CD4-positive, alpha-beta T cell treated with Interleukin-6 for 4 hours (primary cell): Measurements from ENCODE around the gene NCAPD3.
"Not testable (repeated sequence)": the region's sequence is repeated elsewhere in the genome, so short reads cannot be mapped to it uniquely, and the experiment has no call there.

ENCODE experiments used
- DNase-seq: peaks from one replicate; pipeline ENCODE4 v3.0.0-alpha.2; 2020; ENCODE audit warnings: mixed read lengths

Gene NCAPD3

DNA sequence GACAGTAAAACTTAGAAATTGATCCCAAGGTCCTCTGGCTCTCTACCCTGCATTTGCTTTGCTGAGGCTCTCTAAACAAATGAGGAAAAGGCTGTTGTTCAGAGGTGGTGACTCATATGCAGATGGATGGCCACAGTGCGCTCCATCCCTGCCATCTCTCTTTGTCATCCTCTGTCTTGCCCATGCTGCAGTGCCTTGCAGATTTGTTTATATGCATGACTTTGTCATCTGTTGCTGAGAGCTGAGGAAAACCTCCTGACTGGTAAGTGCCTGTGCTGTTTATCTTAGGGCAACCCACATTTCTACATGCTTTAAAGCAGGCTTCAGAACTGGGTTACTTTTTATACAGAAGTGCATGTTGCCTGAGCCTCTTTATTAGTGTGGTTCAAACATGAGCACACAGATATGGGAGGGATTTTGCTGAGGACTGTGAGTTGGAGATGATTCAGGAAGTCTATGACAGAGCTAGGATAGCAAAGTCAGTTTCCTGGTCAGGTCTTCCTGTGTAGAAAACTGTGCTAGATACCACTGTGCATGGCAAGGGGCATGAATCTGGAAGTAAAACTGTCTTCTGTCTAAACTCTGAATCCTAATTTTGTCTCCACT is 97.4 kb downstream of the NCAPD3 start:
- no peak for DNase-seq

DNA sequence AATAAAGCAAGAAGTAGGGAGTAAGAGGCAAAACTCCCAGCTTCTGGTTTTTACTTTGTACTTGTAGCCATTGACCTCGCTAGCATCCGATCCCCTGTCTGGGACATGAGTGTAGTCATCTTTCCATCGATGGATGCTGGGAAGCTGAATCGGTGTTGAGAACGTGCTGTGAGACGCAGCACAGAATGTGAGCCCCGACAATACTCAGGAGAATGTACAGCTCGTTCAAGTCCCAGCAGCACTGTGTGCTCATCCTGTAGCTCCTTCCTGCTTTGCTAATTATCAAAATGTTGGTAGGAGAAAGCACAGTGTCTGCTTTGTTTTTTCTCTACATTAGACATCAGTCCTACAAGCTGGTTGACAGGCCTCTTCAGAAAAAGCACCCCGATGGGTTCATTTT is 98.3 kb downstream of the NCAPD3 start:
- no peak for DNase-seq

DNA sequence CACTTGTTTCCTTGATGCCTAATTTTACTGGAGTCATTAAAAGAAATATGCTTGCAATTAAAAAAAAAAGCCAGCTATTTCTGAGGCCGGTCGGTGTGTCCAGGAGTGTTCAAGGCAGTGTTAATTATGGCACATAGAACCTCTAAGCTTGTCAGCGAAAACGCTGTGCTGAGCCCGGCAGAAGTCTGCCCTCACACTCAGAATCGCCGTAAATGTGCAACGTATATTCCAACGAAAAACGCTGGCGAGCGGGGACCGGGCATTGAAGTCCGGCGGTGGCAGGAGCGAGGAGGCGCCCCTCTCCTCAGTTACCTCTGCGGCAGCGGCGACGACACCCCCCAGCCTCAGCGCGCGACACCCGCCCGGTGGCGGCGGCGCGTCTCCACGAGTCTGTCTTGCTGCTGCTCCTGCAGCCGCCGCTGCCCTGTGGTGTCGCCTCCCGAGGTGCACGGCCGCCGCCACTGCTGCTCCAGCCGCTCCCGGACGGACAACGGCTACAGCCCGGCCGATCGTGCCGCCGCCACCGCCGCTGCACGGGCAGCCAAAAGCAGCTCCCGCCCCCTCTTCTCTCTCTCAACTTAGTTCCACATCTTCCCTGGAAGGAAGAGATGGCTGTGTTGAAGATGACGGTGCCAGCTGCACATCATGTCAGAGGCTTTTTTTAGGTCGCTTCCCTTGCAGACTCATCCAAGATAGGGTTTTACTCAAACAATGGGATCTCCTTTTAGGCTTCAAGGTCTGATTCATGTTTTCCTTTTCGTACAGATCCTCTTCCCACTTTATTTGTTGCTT is 98.9 kb downstream of the NCAPD3 start:
- no peak for DNase-seq

DNA sequence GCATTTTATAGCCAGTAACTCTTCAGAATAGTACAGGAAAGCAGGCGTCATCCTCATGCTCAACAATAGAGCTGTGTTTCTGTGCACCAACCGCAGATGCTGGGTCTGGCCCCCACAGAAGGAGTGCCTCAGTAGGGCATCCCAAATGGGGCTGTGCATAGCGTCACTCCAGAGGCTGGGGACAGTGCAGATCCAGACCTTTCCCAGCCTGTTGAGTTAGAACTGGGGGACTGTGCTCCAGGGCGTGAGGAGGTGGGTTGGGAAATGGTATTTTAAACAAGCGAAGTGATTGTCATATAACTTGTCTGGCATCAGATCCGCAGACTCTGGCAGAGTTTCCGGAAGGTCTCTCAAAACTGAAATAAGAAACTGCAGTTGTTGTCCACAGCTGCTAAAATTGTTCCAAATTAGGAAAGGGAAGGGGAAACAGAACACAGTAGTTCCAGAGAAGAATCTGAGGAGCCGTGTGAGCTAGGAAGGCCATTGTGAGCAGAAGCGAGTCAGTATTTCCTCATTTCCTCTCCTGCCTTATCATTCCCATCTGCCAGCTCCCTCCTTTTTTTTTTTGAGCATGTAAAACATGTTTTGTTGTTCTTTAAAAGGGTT is 102.7 kb downstream of the NCAPD3 start:
- DNase-seq: no peak

DNA sequence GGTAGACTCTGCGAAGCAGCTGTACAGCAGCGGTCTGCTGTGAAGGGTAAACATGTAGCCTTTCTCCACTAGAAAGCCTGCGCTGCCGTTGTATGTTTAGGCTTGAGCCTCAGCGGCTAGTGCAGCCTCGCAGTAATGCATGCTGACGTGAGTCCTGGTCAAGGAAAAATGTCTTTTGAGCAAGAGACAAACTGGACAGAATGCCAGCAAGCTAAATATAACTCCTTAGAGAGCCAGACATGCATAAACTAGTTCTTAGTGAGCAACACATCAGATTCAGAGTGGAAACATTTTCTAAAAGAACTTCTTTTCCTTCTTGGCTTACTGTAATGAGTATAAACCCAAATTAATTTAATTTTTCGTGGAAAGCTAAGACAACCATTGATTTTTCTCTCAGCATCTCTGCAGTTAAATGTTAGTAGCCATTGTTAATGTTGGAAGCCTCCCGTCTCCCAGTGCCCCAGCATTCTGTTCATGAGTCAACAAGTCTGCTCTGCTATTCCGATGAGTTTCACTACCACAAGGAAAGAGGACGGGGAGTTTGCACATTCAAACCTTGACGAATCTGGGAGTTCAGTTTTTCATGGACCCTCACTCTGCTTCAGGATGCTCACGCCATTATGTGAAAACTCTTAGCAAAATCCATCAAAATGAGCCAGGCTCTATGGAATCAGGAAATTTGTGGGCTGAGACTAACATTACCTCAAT is 103.5 kb downstream of the NCAPD3 start:
- no peak for DNase-seq

DNA sequence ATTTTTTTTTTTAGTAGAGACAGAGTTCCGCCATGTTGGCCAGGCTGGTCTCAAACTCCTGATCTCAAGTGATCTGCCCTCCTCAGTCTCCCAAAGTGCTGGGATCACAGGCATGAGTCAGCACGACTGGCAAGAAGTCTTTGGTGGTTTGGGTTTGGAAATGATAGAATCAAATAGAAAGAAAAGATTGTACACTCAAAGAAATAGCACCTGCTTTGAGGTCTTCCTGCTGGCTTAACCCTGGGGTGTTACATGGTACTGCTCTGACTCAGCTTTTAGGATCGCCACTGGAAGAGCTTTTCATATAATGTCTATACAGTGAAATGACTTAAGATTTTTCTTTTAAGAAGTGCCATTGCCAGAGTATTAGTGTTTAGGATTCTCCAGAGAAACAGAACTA is 104.7 kb downstream of the NCAPD3 start:
- DNase-seq: no peak

DNA sequence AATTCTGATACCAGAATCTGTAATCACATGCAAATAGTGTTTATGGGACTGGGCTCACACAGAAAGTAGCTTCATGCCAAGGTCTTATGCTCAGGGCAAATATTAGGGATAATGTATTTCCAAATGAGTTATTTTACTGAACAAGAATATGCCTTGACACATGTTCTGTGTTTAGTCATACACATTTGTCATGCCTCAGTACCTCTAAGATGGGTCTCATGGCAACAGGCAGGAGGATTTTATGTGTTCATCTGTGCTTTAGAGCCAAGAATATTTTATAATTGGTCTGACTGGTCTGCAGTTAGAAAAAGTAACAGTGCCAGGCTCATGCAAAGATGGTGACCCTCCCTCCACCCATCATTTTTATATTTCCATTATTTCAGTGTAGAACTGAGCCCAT is 105.8 kb downstream of the NCAPD3 start:
- DNase-seq: no peak

DNA sequence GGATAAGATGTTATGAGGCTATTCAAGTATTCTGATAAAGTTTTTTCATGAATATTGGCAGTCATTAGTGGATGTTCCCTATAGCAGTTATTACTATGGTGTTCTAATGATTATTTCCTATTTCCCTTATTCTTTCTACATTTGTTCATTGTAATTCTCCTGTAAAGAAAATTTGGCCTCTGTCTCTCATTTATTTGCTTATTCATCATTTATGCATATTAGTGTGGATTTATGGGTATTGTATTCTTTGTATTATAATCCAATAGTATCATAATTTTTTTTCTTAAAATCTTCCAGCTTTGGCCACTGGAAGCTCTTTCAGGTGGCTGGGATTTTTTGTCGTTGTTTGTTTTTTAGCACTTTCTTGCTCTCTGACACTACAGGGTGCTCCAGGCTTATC is 107.6 kb downstream of the NCAPD3 start:
- DNase-seq: no peak

DNA sequence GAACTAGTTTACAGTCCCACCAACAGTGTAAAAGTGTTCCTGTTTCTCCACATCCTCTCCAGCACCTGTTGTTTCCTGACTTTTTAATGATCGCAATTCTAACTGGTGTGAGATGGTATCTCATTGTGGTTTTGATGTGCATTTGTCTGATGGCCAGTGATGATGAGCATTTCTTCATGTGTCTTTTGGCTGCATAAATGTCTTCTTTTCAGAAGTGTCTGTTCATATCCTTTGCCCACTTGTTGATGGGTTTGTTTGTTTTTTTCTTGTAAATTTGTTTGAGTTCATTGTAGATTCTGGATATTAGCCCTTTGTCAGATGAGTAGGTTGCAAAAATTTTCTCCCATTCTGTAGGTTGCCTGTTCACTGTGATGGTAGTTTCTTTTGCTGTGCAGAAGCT is 110.0 kb downstream of the NCAPD3 start:
- not testable (repeated sequence) for DNase-seq

DNA sequence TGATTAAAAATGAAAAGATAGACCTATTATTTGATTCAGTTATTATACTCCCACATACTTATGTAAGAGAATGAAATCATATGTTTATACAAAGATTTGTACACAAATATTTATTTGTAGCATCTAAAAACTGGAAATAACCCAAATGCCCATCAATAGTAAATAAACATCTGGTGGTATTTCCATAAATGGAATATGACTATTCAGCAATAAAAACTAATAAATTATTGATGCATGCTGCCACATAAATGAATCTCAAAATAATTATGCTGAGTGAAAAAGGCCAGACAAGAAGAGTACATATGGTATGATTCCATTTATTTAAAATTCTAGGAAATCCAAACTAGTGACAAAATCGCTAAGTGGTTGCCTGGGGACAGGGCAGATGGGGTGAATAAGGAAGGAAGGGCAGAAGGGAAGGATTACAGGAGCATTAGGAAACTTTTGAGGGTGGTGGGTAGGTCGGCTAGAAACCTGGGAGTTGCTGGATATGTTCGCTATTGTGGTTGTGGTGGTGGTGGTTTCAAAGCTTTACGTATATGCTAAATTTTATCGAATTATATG is 113.4 kb downstream of the NCAPD3 start:
- DNase-seq: no peak
